HEK293 (cell line): ENCODE measurements around the gene C19orf38.

Experiments used
- CTCF ChIA-PET: fragments of 350-600 bp; formaldehyde crosslinking; extraction: SDS; loops from one replicate; lab custom pipeline; 2021; ENCODE audit warnings: antibody characterized with exemption; lab: Yijun Ruan, JAX
- POLR2A ChIA-PET: fragments of 300-600 bp; formaldehyde crosslinking; extraction: SDS; loops from one replicate; lab custom pipeline; 2020; ENCODE audit warnings: antibody characterized with exemption, inconsistent platforms; lab: Yijun Ruan, JAX
- H3K27ac ChIP-seq: fragments of 200-500 bp; sonication (Bioruptor generic); 2 replicates; pipeline ENCODE4 v1.5.1; 2014; ENCODE audit warnings: low read depth, low read length, control low read depth, inconsistent platforms; ENCODE audit errors: extremely low read depth
- H3K36me3 ChIP-seq, 2 experiments: fragments of 200-500 bp in 1 of 2; sonication (Bioruptor generic) in 1 of 2; 1 replicate in 1 of 2; 2 replicates in 1 of 2; pipeline ENCODE4 v1.5.1; 2014 to 2017; ENCODE audit warnings: inconsistent platforms in 2 of 2, low read length in 2 of 2; ENCODE audit not compliant: control insufficient read depth in 2 of 2, insufficient read depth in 1 of 2
- H3K4me1 ChIP-seq: fragments of 200-500 bp; sonication (Bioruptor generic); 2 replicates; pipeline ENCODE4 v1.5.1; 2014; ENCODE audit warnings: mild to moderate bottlenecking, low read length, inconsistent platforms; ENCODE audit not compliant: control insufficient read depth, insufficient read depth
- H3K4me3 ChIP-seq: 2 replicates; pipeline ENCODE4 v1.5.1; 2011; ENCODE audit warnings: low read depth, mild to moderate bottlenecking, control low read depth, low read length, moderate library complexity
- H3K9me3 ChIP-seq: fragments of 200-500 bp; sonication (Bioruptor generic); 2 replicates; pipeline ENCODE4 v1.5.1; 2014; ENCODE audit warnings: low read depth, low read length, inconsistent platforms; ENCODE audit not compliant: control insufficient read depth, insufficient read depth
- KLF8 ChIP-seq: fragments of 450-650 bp; formaldehyde crosslinking; IDR thresholded peaks from 2 replicates; pipeline ENCODE4 v1.5.1; 2016; ENCODE audit warnings: missing biosample characterization, missing genetic modification characterization
- MEIS1 ChIP-seq: sonication (generic); formaldehyde crosslinking; IDR thresholded peaks from 2 replicates; pipeline ENCODE4 v1.8.1; 2022; ENCODE audit warnings: missing genetic modification reagents, mild to moderate bottlenecking, borderline replicate concordance
- ZBTB1 ChIP-seq: fragments of 450-650 bp; formaldehyde crosslinking; IDR thresholded peaks from 2 replicates; pipeline ENCODE4 v1.5.1; 2016; ENCODE audit warnings: missing biosample characterization, missing genetic modification characterization
- ZNF148 ChIP-seq: fragments of 450-650 bp; formaldehyde crosslinking; IDR thresholded peaks from 2 replicates; pipeline ENCODE4 v1.5.0; 2017; ENCODE audit warnings: missing biosample characterization, missing genetic modification characterization, borderline replicate concordance
- ZNF18 ChIP-seq: fragments of 450-650 bp; formaldehyde crosslinking; IDR thresholded peaks from 2 replicates; pipeline ENCODE4 v1.5.1; 2016; ENCODE audit warnings: missing biosample characterization, missing genetic modification characterization
- ZNF292 ChIP-seq: fragments of 450-650 bp; formaldehyde crosslinking; IDR thresholded peaks from 2 replicates; pipeline ENCODE4 v1.5.1; 2016; ENCODE audit warnings: low read depth, missing biosample characterization, missing genetic modification characterization, borderline replicate concordance
- ZNF610 ChIP-seq: fragments of 450-650 bp; formaldehyde crosslinking; IDR thresholded peaks from 2 replicates; pipeline ENCODE4 v1.5.1; 2016; ENCODE audit warnings: missing biosample characterization, missing genetic modification characterization, borderline replicate concordance
- ZNF704 ChIP-seq: fragments of 450-650 bp; formaldehyde crosslinking; IDR thresholded peaks from 2 replicates; pipeline ENCODE4 v1.5.1; 2016; ENCODE audit warnings: missing biosample characterization, missing genetic modification characterization
- ZNF768 ChIP-seq: fragments of 450-650 bp; formaldehyde crosslinking; IDR thresholded peaks from 2 replicates; pipeline ENCODE4 v1.5.1; 2018; ENCODE audit warnings: missing biosample characterization, mild to moderate bottlenecking, missing genetic modification characterization
- ZSCAN16 ChIP-seq: fragments of 450-650 bp; formaldehyde crosslinking; IDR thresholded peaks from 2 replicates; pipeline ENCODE4 v1.5.1; 2016; ENCODE audit warnings: missing biosample characterization, missing genetic modification characterization

The C19orf38 gene

GRCh38 chr19:10908380-10908960 is 60.3 kb downstream of the C19orf38 start:
- no peaks in the 10 kb centered on the region for H3K9me3 ChIP-seq
- no peak overlapping the region for H3K4me3 ChIP-seq
- TF ChIP-seq ZNF292 (tag by site-specific recombination) (no peak), ZNF610 (no peak), ZNF704 (tag by site-specific recombination) (no peak), ZNF768 (tag by site-specific recombination) (peak; percentile 95)
- no peak overlapping the region for H3K27ac ChIP-seq
- peaks cover 7 to 59% of the 10 kb centered on the region in 2 experiments; a peak in 2 of 3 replicates for H3K36me3 ChIP-seq
- POLR2A ChIA-PET: no interaction called here
- no peaks in the 10 kb centered on the region for H3K4me1 ChIP-seq
- CTCF ChIA-PET: no interaction called here

GRCh38 chr19:10911579-10912363 is 63.6 kb downstream of the C19orf38 start:
- TF ChIP-seq MEIS1 (CRISPR knock-in tag): no peak
- Histone ChIP-seq H3K27ac (no peak overlapping the region), H3K4me3 (no peak overlapping the region), H3K4me1 (no peaks in the 10 kb centered on the region), H3K36me3 (peaks cover 7 to 80% of the 10 kb centered on the region in 2 experiments; a peak in 2 of 3 replicates), H3K9me3 (no peaks in the 10 kb centered on the region)
- POLR2A ChIA-PET: no interaction called here
- CTCF ChIA-PET: interaction anchor here (0.9 kb wide), 1 partner anchor 24 kb away, joined by 6 read pairs; no protein-coding TSS in a partner anchor

GRCh38 chr19:10912619-10913018 is 64.4 kb downstream of the C19orf38 start:
- no peaks in the 10 kb centered on the region for H3K4me1 ChIP-seq
- H3K36me3 ChIP-seq: peaks cover 7 to 77% of the 10 kb centered on the region in 2 experiments; a peak in 2 of 3 replicates
- TF ChIP-seq ZSCAN16 (tag by site-specific recombination): no peak
- TF ChIP-seq KLF8 (tag by site-specific recombination): no peak
- no peak for TF ChIP-seq ZNF18 (tag by site-specific recombination)
- TF ChIP-seq ZBTB1: no peak
- no peak for TF ChIP-seq ZNF148
- POLR2A ChIA-PET: no interaction called here
- H3K27ac ChIP-seq: no peak overlapping the region
- no peaks in the 10 kb centered on the region for H3K9me3 ChIP-seq
- CTCF ChIA-PET: interaction anchor here (0.7 to 0.9 kb wide), 2 partner anchors 25 to 30 kb away, joined by 3 read pairs; no protein-coding TSS in a partner anchor
- no peak overlapping the region for H3K4me3 ChIP-seq
